ENCODE results near the gene U2AF2. TPM values are rescaled to one million over a fixed set of nuclear protein-coding genes. Genes with fewer than 3 reads are reported as not detected.

Gene U2AF2
- total and polyA plus RNA-seq, 9 of the 15 experiments (the other 6 are each of a cell fraction or from before 2014, with no cell fraction given): 3.0 to 331 (median 157) TPM

DNA sequence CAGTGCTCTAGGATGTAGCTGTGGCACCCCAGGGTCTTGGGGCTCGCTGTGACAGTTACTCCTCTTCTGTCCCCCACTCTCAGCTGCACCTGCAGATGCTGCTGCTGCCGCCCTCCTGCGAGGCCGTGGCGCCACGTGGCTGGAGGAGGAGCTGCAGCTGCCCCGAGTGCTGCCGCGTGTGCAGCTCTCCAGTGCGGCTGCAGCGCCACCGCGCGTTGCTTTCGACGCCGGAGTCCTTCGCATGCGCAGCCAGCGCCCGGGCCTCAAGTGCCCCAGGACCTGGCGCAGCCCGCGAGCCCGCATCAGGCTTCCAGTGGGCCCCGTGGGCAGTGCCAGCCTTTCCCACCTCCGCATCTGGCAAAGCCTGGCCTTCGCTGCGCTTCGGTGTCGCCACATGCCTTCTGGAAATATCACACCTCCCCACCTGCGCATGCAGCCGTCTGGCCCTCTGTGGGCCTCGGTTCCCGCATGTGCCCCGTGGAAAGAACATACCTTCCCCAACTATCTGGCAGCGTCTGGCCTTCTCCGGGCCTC is 14.7 kb upstream of the U2AF2 start (continued):
- TF ChIP-seq SOX6 (IDR thresholded peaks at IDR 0.05): peak; percentile 36; the same call in 1 of the 2 replicates
- peak; percentile 61 for TF ChIP-seq SMAD4 (CRISPR knock-in tag; conservative IDR thresholded peaks at IDR 0.05)
- TF ChIP-seq, protein P1, sequence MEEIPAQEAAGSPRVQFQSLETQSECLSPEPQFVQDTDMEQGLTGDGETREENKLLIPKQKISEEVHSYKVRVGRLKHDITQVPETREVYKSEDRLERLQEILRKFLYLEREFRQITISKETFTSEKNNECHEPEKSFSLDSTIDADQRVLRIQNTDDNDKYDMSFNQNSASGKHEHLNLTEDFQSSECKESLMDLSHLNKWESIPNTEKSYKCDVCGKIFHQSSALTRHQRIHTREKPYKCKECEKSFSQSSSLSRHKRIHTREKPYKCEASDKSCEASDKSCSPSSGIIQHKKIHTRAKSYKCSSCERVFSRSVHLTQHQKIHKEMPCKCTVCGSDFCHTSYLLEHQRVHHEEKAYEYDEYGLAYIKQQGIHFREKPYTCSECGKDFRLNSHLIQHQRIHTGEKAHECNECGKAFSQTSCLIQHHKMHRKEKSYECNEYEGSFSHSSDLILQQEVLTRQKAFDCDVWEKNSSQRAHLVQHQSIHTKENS (CRISPR knock-in tag; IDR thresholded peaks at IDR 0.05): no peak
- no peak for TF ChIP-seq CBX8 (IDR thresholded peaks at IDR 0.05; ENCODE audit: borderline replicate concordance, extremely low read depth, low read depth, low read length, poor library complexity, severe bottlenecking)
- TF ChIP-seq ZBED1 (IDR thresholded peaks at IDR 0.05): 0 out of 2 replicates have a peak, but pooled peaks have one; percentile 41
- no peak for TF ChIP-seq HMG20B (CRISPR knock-in tag; IDR thresholded peaks at IDR 0.05)
- TF ChIP-seq POU5F1 (IDR thresholded peaks at IDR 0.05; ENCODE audit: borderline replicate concordance, low read depth, low read length, partially characterized antibody): no peak
- peak; percentile 84 to 88 for TF ChIP-seq NRF1 (conservative IDR thresholded peaks at IDR 0.05 in 1 of 2, IDR thresholded peaks at IDR 0.05 in 1 of 2)
- TF ChIP-seq KLF1 (tag; IDR thresholded peaks at IDR 0.05): 0 out of 2 replicates have a peak, but pooled peaks have one; percentile 22
- peak; percentile 28; the same call in 1 of the 2 replicates for TF ChIP-seq CBFA2T3 (IDR thresholded peaks at IDR 0.05)
- TF ChIP-seq SRSF3 (IDR thresholded peaks at IDR 0.05; ENCODE audit: insufficient read depth, low read length): no peak
- no peak for TF ChIP-seq ESRRB (CRISPR knock-in tag; IDR thresholded peaks at IDR 0.05; ENCODE audit: borderline replicate concordance)
- peak; percentile 54 for TF ChIP-seq HMGN3 (IDR thresholded peaks at IDR 0.05; ENCODE audit: borderline replicate concordance, extremely low read depth, insufficient read length, low read depth, low read length)
- no peak for TF ChIP-seq PTRF (tag; IDR thresholded peaks at IDR 0.05)
- TF ChIP-seq MBD2 (IDR thresholded peaks at IDR 0.05; ENCODE audit: borderline replicate concordance, low read depth): no peak
- peak; percentile 98 for TF ChIP-seq LCOR (CRISPR knock-in tag; IDR thresholded peaks at IDR 0.05)
- no peak for TF ChIP-seq RBM39 (optimal IDR thresholded peaks at IDR 0.05; ENCODE audit: low read depth, low read length)
- TF ChIP-seq SMARCE1 (IDR thresholded peaks at IDR 0.05): no peak
- TF ChIP-seq PURB (CRISPR knock-in tag; IDR thresholded peaks at IDR 0.05; ENCODE audit: low read depth): 0 out of 2 replicates have a peak, but pooled peaks have one; percentile 91
- TF ChIP-seq, protein P2, sequence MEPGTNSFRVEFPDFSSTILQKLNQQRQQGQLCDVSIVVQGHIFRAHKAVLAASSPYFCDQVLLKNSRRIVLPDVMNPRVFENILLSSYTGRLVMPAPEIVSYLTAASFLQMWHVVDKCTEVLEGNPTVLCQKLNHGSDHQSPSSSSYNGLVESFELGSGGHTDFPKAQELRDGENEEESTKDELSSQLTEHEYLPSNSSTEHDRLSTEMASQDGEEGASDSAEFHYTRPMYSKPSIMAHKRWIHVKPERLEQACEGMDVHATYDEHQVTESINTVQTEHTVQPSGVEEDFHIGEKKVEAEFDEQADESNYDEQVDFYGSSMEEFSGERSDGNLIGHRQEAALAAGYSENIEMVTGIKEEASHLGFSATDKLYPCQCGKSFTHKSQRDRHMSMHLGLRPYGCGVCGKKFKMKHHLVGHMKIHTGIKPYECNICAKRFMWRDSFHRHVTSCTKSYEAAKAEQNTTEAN (CRISPR knock-in tag; IDR thresholded peaks at IDR 0.05): peak; percentile 96
- TF ChIP-seq ZFP1 (CRISPR knock-in tag; IDR thresholded peaks at IDR 0.05): 0 out of 2 replicates have a peak, but pooled peaks have one; percentile 57
- TF ChIP-seq HNRNPUL1 (IDR thresholded peaks at IDR 0.05; ENCODE audit: low read length): no peak
- no peak for TF ChIP-seq MTA2 (IDR thresholded peaks at IDR 0.05; ENCODE audit: low read depth)
- TF ChIP-seq, protein P3, sequence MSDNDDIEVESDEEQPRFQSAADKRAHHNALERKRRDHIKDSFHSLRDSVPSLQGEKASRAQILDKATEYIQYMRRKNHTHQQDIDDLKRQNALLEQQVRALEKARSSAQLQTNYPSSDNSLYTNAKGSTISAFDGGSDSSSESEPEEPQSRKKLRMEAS (CRISPR knock-in tag; IDR thresholded peaks at IDR 0.05): peak; percentile 100
- no peak for TF ChIP-seq HNRNPK (IDR thresholded peaks at IDR 0.05; ENCODE audit: low read depth, low read length, poor library complexity, severe bottlenecking)
- no peak for TF ChIP-seq ZNF23 (CRISPR knock-in tag; IDR thresholded peaks at IDR 0.05)
- TF ChIP-seq TEAD4 (IDR thresholded peaks at IDR 0.05; ENCODE audit: low read length): peak; percentile 62; the same call in 1 of the 2 replicates
- peak; percentile 99 for TF ChIP-seq TEAD4 (CRISPR knock-in tag; IDR thresholded peaks at IDR 0.05; ENCODE audit: borderline replicate concordance)

Data from K562 (cell line).